Astrocyte of the spinal cord (primary cell): ENCODE data around the gene ERCC6L2.

ENCODE experiments used
- DNase-seq: peaks from one replicate; pipeline ENCODE4 v3.0.0; 2011; ENCODE audit warnings: low read depth, low spot score
- H3K4me3 ChIP-seq: 2 replicates; pipeline ENCODE4 v1.5.1; 2011; ENCODE audit warnings: low read depth, mild to moderate bottlenecking, low read length, moderate library complexity
- in situ Hi-C: cut with HindIII; loops from 2 replicates; pipeline ENCODE4 v1.10.0; 2017; ENCODE audit warnings: low sequenced_read_pairs
- TF ChIP-seq, protein P1 (sequence below): IDR thresholded peaks from 2 replicates; pipeline ENCODE4 v1.5.1; 2012; ENCODE audit warnings: low read depth, mild to moderate bottlenecking, low read length, inconsistent platforms

Gene ERCC6L2

GRCh38 chr9:95962936-95963335, 87.4 kb downstream of the ERCC6L2 start:
- no peak overlapping the region for H3K4me3 ChIP-seq
- TF ChIP-seq, protein P1, sequence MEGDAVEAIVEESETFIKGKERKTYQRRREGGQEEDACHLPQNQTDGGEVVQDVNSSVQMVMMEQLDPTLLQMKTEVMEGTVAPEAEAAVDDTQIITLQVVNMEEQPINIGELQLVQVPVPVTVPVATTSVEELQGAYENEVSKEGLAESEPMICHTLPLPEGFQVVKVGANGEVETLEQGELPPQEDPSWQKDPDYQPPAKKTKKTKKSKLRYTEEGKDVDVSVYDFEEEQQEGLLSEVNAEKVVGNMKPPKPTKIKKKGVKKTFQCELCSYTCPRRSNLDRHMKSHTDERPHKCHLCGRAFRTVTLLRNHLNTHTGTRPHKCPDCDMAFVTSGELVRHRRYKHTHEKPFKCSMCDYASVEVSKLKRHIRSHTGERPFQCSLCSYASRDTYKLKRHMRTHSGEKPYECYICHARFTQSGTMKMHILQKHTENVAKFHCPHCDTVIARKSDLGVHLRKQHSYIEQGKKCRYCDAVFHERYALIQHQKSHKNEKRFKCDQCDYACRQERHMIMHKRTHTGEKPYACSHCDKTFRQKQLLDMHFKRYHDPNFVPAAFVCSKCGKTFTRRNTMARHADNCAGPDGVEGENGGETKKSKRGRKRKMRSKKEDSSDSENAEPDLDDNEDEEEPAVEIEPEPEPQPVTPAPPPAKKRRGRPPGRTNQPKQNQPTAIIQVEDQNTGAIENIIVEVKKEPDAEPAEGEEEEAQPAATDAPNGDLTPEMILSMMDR, result no peak
- in situ Hi-C loops, result no loop called here
- DNase-seq, result no peak

GRCh38 chr9:95963659-95964058, 88.2 kb downstream of the ERCC6L2 start:
- no peak overlapping the region for H3K4me3 ChIP-seq
- TF ChIP-seq, protein P1, result no peak
- no peak for DNase-seq
- in situ Hi-C loops, result no loop called here

DNA sequence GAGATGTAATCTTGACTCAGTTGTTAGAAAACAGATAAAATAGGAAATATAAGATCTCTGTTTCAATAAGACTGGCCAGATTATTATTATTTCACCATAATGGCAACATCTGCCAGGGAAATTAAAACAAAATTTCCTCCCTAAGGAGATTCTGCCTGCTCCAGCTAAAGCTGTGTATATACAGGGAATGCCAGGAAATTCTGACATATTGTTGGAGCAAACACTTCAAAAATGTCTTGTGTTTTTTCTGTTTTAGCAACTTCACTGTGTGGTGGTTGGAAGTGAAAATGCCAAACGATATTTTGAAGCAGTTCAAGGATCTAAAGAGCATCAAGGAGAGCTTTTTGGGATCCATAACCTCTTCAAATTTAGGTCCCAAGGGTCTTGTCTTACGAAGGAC, 90.8 kb downstream of the ERCC6L2 start:
- DNase-seq, result no peak
- in situ Hi-C loops, result no loop called here
- no peak overlapping the region for H3K4me3 ChIP-seq
- TF ChIP-seq, protein P1, result no peak

- TF ChIP-seq, protein P1, result no peak
- in situ Hi-C loops, result no loop called here
- H3K4me3 ChIP-seq, result no peak overlapping the region
- DNase-seq, result no peak
Observed at GRCh38 chr9:95970317-95970716, 94.8 kb downstream of the ERCC6L2 start.

- no peak for DNase-seq
- TF ChIP-seq, protein P1, result no peak
- no peak overlapping the region for H3K4me3 ChIP-seq
- in situ Hi-C loops, result no loop called here
Observed at GRCh38 chr9:95971815-95972214, 96.3 kb downstream of the ERCC6L2 start.

DNA sequence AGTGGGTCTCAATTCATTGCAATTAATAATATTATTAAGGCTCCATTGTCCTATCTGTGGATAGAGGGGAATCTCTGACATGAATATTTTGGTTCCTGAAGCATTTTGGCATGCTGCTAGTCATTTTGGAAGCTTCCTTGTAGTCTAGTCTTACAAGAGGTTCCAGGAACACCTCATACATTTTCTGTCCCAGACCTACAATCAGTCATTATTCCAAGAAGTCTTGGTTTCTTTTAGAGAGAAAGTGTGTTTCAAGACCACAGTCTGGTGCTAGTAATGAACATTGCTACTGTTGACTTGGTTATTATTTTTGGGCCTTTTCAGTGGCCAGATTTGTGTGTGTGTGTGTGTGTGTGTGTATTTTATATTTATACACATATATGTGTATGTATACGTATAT, 98.9 kb downstream of the ERCC6L2 start:
- no peak overlapping the region for H3K4me3 ChIP-seq
- DNase-seq, result no peak
- TF ChIP-seq, protein P1, result no peak
- in situ Hi-C loops, result no loop called here

GRCh38 chr9:95977371-95977770, 101.9 kb downstream of the ERCC6L2 start:
- no peak overlapping the region for H3K4me3 ChIP-seq
- DNase-seq, result no peak
- in situ Hi-C loops, result no loop called here
- TF ChIP-seq, protein P1, result no peak
